Esophagus muscularis mucosa (tissue), 4 donors: ENCODE measurements around the gene ZRANB3.

Experiments
- EP300 ChIP-seq: sonication (generic); formaldehyde crosslinking; IDR thresholded peaks from one replicate; pipeline ENCODE4 v1.6.1; 2017; ENCODE audit warnings: antibody characterized with exemption
- POLR2A ChIP-seq: fragments of 450-650 bp; IDR thresholded peaks from one replicate; pipeline ENCODE4 v1.6.1; 2017; ENCODE audit warnings: antibody characterized with exemption, moderate library complexity, mild to moderate bottlenecking, low read depth
- TF ChIP-seq, protein P1 (sequence below), 3 experiments: fragments of 200-600 bp in 2 of 3; fragments of 450-650 bp in 1 of 3; sonication (generic) in 2 of 3; IDR thresholded peaks; one replicate each; pipeline ENCODE4 v1.5.1; 2017 to 2019; ENCODE audit warnings: antibody characterized with exemption in 3 of 3, mild to moderate bottlenecking in 2 of 3, moderate library complexity in 1 of 3

DNA sequence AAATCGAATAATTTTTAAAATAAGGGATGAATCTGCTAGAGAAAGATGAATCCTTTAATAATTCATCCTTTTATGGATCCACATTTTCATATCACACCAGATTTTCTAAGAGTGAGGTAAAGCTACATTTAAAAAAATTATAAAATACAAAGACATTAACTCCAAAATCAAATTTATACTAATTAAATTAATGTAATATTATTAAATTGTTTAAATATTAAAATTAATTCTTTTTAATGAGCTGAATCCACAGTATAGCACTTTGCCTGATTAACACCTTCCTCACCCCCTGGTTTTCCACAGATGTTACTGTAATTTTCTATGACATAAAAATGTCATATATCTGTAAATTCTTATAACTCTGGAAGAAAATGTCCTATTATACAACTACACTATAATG, 26.2 kb downstream of the ZRANB3 start:
- no peak for TF ChIP-seq EP300
- TF ChIP-seq, protein P1, sequence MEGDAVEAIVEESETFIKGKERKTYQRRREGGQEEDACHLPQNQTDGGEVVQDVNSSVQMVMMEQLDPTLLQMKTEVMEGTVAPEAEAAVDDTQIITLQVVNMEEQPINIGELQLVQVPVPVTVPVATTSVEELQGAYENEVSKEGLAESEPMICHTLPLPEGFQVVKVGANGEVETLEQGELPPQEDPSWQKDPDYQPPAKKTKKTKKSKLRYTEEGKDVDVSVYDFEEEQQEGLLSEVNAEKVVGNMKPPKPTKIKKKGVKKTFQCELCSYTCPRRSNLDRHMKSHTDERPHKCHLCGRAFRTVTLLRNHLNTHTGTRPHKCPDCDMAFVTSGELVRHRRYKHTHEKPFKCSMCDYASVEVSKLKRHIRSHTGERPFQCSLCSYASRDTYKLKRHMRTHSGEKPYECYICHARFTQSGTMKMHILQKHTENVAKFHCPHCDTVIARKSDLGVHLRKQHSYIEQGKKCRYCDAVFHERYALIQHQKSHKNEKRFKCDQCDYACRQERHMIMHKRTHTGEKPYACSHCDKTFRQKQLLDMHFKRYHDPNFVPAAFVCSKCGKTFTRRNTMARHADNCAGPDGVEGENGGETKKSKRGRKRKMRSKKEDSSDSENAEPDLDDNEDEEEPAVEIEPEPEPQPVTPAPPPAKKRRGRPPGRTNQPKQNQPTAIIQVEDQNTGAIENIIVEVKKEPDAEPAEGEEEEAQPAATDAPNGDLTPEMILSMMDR (IDR thresholded peaks at IDR 0.05): no peak
- no peak for TF ChIP-seq POLR2A
